ENCODE results near the gene EVC2.

EVC2 gene

GRCh38 chr4:5662555-5662954 is 45.8 kb downstream of the EVC2 start:
- DNase-seq (ENCODE audit: low spot score): no peak

- no peak for DNase-seq (ENCODE audit: low spot score)
Measured at GRCh38 chr4:5661237-5661636, 47.1 kb downstream of the EVC2 start.

- no peak for DNase-seq (ENCODE audit: low spot score)
Measured at GRCh38 chr4:5660185-5660584, 48.2 kb downstream of the EVC2 start.

- no peak for DNase-seq (ENCODE audit: low spot score)
Measured at GRCh38 chr4:5658974-5659373, 49.4 kb downstream of the EVC2 start.

- no peak for DNase-seq (ENCODE audit: low spot score)
Measured at GRCh38 chr4:5656415-5656814, 51.9 kb downstream of the EVC2 start.

GRCh38 chr4:5654791-5655190 is 53.6 kb downstream of the EVC2 start:
- no peak for DNase-seq (ENCODE audit: low spot score)

GRCh38 chr4:5651089-5651488 is 57.3 kb downstream of the EVC2 start:
- no peak for DNase-seq (ENCODE audit: low spot score)

GRCh38 chr4:5650040-5650439 is 58.3 kb downstream of the EVC2 start:
- no peak for DNase-seq (ENCODE audit: low spot score)

- DNase-seq (ENCODE audit: low spot score): no peak
Measured at GRCh38 chr4:5647351-5647750, 61.0 kb downstream of the EVC2 start.

GRCh38 chr4:5640096-5640495 is 68.3 kb downstream of the EVC2 start:
- no peak for DNase-seq (ENCODE audit: low spot score)

- DNase-seq (ENCODE audit: low spot score): no peak
Measured at GRCh38 chr4:5639556-5639955, 68.8 kb downstream of the EVC2 start.

- DNase-seq (ENCODE audit: low spot score): no peak
Measured at GRCh38 chr4:5638976-5639375, 69.4 kb downstream of the EVC2 start.

GRCh38 chr4:5638316-5638715 is 70.0 kb downstream of the EVC2 start:
- no peak for DNase-seq (ENCODE audit: low spot score)

- no peak for DNase-seq (ENCODE audit: low spot score)
Measured at GRCh38 chr4:5636766-5637670, 71.3 kb downstream of the EVC2 start.

- DNase-seq (ENCODE audit: low spot score): no peak
Measured at GRCh38 chr4:5635826-5636195, 72.5 kb downstream of the EVC2 start.

GRCh38 chr4:5632571-5632970 is 75.8 kb downstream of the EVC2 start:
- no peak for DNase-seq (ENCODE audit: low spot score)

- no peak for DNase-seq (ENCODE audit: low spot score)
Measured at GRCh38 chr4:5632066-5632440, 76.3 kb downstream of the EVC2 start.

- DNase-seq (ENCODE audit: low spot score): no peak
Measured at GRCh38 chr4:5631352-5632065, 76.8 kb downstream of the EVC2 start.

- no peak for DNase-seq (ENCODE audit: low spot score)
Measured at GRCh38 chr4:5630762-5631161, 77.6 kb downstream of the EVC2 start.

GRCh38 chr4:5629542-5629941 is 78.8 kb downstream of the EVC2 start:
- no peak for DNase-seq (ENCODE audit: low spot score)

- DNase-seq (ENCODE audit: low spot score): no peak
Measured at GRCh38 chr4:5626913-5627312, 81.4 kb downstream of the EVC2 start.

- no peak for DNase-seq (ENCODE audit: low spot score)
Measured at GRCh38 chr4:5622596-5622995, 85.8 kb downstream of the EVC2 start.

- no peak for DNase-seq (ENCODE audit: low spot score)
Measured at GRCh38 chr4:5619913-5620625, 88.3 kb downstream of the EVC2 start.

Data from globus pallidus (tissue), 1 donor.